Neuronal stem cell (in vitro differentiated cells): ENCODE measurements around the gene SLX1A. TPM values are rescaled to one million over a fixed set of nuclear protein-coding genes. Genes with fewer than 3 reads are reported as not detected.
A peak's percentile ranks its signal among the peaks of the same experiment; 100 is the strongest.
"Not testable (repeated sequence)": the region's sequence is repeated elsewhere in the genome, so short reads cannot be mapped to it uniquely, and the experiment has no call there.

Source experiments
- DNase-seq: peaks from one replicate; pipeline ENCODE4 v3.0.0-alpha.2; 2013; ENCODE audit warnings: low spot score
- H2AFZ ChIP-seq: one replicate; pipeline ENCODE4 v1.6.1; 2013; ENCODE audit warnings: mild to moderate bottlenecking, low read length, inconsistent platforms
- H2AK5ac ChIP-seq: 2 replicates; pipeline ENCODE4 v1.6.1; 2013; ENCODE audit warnings: low read depth, mild to moderate bottlenecking, inconsistent platforms, low read length, moderate library complexity, mixed read lengths
- H2BK120ac ChIP-seq: 2 replicates; pipeline ENCODE4 v1.6.1; 2013; ENCODE audit warnings: low read depth, mild to moderate bottlenecking, inconsistent platforms, low read length, moderate library complexity, mixed read lengths
- H2BK12ac ChIP-seq: one replicate; pipeline ENCODE4 v1.6.1; 2013; ENCODE audit warnings: low read length, inconsistent platforms
- H2BK15ac ChIP-seq: 2 replicates; pipeline ENCODE4 v1.6.1; 2013; ENCODE audit warnings: mild to moderate bottlenecking, low read length, inconsistent platforms, mixed read lengths
- H2BK5ac ChIP-seq: one replicate; pipeline ENCODE4 v1.6.1; 2013; ENCODE audit warnings: inconsistent platforms, mild to moderate bottlenecking, low read length, moderate library complexity
- H3K14ac ChIP-seq: one replicate; pipeline ENCODE4 v1.6.1; 2013; ENCODE audit warnings: low read length, inconsistent platforms
- H3K18ac ChIP-seq: 2 replicates; pipeline ENCODE4 v1.6.1; 2013; ENCODE audit warnings: low read length, inconsistent platforms
- H3K23ac ChIP-seq: 2 replicates; pipeline ENCODE4 v1.6.1; 2013; ENCODE audit warnings: low read depth, mild to moderate bottlenecking, mixed read lengths, low read length, inconsistent platforms; ENCODE audit not compliant: poor library complexity
- H3K27ac ChIP-seq: replicated peaks from 3 replicates; pipeline ENCODE4 v1.5.1; 2013; ENCODE audit warnings: low read length, inconsistent platforms
- H3K27me3 ChIP-seq, 3 experiments: 2 replicates each; pipeline ENCODE4 v1.6.1; 2013; ENCODE audit warnings: low read length in 3 of 3, mild to moderate bottlenecking in 2 of 3, inconsistent platforms in 1 of 3, low read depth in 1 of 3, mixed read lengths in 1 of 3, moderate library complexity in 1 of 3; ENCODE audit not compliant: control insufficient read depth in 3 of 3, insufficient read depth in 3 of 3
- H3K36me3 ChIP-seq, 2 donors: replicated peaks in 1 of 2; 2 replicates each; pipeline ENCODE4 v1.6.1; 2013; ENCODE audit warnings: low read length in 2 of 2; ENCODE audit not compliant: control insufficient read depth in 2 of 2, insufficient read depth in 2 of 2
- H3K4ac ChIP-seq: 2 replicates; pipeline ENCODE4 v1.6.1; 2013; ENCODE audit warnings: inconsistent platforms, mild to moderate bottlenecking, low read length, moderate library complexity
- H3K4me1 ChIP-seq, 2 donors: 1 replicate in 1 of 2; 2 replicates in 1 of 2; pipeline ENCODE4 v1.6.1; 2013; ENCODE audit warnings: low read length in 2 of 2, low read depth in 1 of 2; ENCODE audit not compliant: control insufficient read depth in 2 of 2, insufficient read depth in 1 of 2
- H3K4me2 ChIP-seq: one replicate; pipeline ENCODE4 v1.6.1; 2013; ENCODE audit warnings: mild to moderate bottlenecking, low read length, inconsistent platforms; ENCODE audit not compliant: insufficient read depth, poor library complexity, severe bottlenecking
- H3K4me3 ChIP-seq, 2 donors: 2 replicates each; pipeline ENCODE4 v1.5.1; 2013; ENCODE audit warnings: low read length in 2 of 2, mild to moderate bottlenecking in 2 of 2, inconsistent platforms in 1 of 2, moderate library complexity in 1 of 2
- H3K79me1 ChIP-seq: one replicate; pipeline ENCODE4 v1.6.1; 2013; ENCODE audit warnings: low read depth, mild to moderate bottlenecking, inconsistent platforms, low read length, moderate library complexity
- H3K9ac ChIP-seq: one replicate; pipeline ENCODE4 v1.6.1; 2013; ENCODE audit warnings: mild to moderate bottlenecking, low read depth, low read length, inconsistent platforms; ENCODE audit not compliant: poor library complexity
- H3K9me3 ChIP-seq, 2 donors: replicated peaks in 1 of 2; 2 replicates each; pipeline versions ENCODE3 to v1.6.1; 2013; ENCODE audit warnings: low read length in 2 of 2, mild to moderate bottlenecking in 2 of 2, inconsistent platforms in 1 of 2, low read depth in 1 of 2, mixed read lengths in 1 of 2, moderate library complexity in 1 of 2; ENCODE audit not compliant: control insufficient read depth in 2 of 2, insufficient read depth in 1 of 2
- H4K8ac ChIP-seq: one replicate; pipeline ENCODE4 v1.6.1; 2013; ENCODE audit warnings: low read depth, mild to moderate bottlenecking, inconsistent platforms, low read length, moderate library complexity
- H4K91ac ChIP-seq: one replicate; pipeline ENCODE4 v1.6.1; 2013; ENCODE audit warnings: low read length, low read depth, mild to moderate bottlenecking, inconsistent platforms; ENCODE audit not compliant: poor library complexity
- WGBS, 2 donors: extraction: QIAGEN DNeasy Blood & Tissue Kit; methylation state at CpG; one replicate each; pipeline ENCODE4 v1.1.7; 2013; ENCODE audit warnings: missing lambda C conversion rate in 2 of 2, mixed read lengths in 1 of 2; ENCODE audit not compliant: insufficient read length in 2 of 2, insufficient replicate concordance in 1 of 2; ENCODE audit errors: extremely low coverage in 2 of 2; 5-methylcytosine and 5-hydroxymethylcytosine counted together
- polyA plus RNA-seq, 2 experiments: library from polyadenylated mRNA; stranded (reverse); fragments of 200-250 nt; gene quantifications; one replicate each; pipeline ENCODE4 v1.2.3, GENCODE V29; 2013

SLX1A gene
- polyA plus RNA-seq (2013, experiment 1 of 2) = 9.3 TPM
- 11.5 TPM for polyA plus RNA-seq (2013, experiment 2 of 2)

DNA sequence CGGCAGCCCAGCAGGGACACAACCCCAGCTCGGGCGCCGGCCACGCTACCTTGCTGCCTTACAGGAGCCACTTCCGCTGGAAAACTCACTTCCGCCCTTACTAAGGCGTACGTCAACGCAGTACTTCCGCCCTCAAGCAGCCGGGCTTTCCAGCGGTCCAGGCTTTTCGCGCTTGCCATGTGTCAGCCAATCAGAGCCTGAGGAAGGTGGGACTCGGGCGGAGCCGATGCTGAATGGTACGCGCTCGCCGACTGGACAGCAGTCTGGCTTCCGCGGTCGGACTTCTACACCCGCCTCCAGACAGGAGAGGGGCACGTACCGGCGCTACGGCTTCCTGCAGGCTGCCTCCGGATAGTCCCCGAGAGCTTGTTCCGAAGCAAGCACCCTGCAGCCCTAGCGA is at the start of gene SLX1A, which contains the start of gene BOLA2B:
Gene SLX1A (plus strand): TSS at position 261 of the 400 bp plus-strand sequence. CDS start 210 bp downstream, outside the sequence.
Gene BOLA2B (minus strand): TSS at position 52 of the 400 bp plus-strand sequence. CDS start 71 bp downstream, outside the sequence.
- not testable (repeated sequence) for H3K9ac ChIP-seq, H3K9me3 ChIP-seq, H2BK12ac ChIP-seq, H3K27me3 ChIP-seq, H2BK120ac ChIP-seq, H4K8ac ChIP-seq, H3K18ac ChIP-seq, H4K91ac ChIP-seq, H2BK5ac ChIP-seq, H2BK15ac ChIP-seq, H3K14ac ChIP-seq, H3K79me1 ChIP-seq, H2AFZ ChIP-seq, H3K4me1 ChIP-seq, H2AK5ac ChIP-seq, DNase-seq, H3K27ac ChIP-seq, H3K36me3 ChIP-seq, H3K4ac ChIP-seq, H3K23ac ChIP-seq
- Histone ChIP-seq H3K4me2 (peak within 1 kb of the TSS; percentile 69), H3K4me3 (peak within 1 kb of the TSS; percentile 48 to 73)
- WGBS, 2 donors = no CpG with 5 or more reads among the region's 34 CpGs

DNA sequence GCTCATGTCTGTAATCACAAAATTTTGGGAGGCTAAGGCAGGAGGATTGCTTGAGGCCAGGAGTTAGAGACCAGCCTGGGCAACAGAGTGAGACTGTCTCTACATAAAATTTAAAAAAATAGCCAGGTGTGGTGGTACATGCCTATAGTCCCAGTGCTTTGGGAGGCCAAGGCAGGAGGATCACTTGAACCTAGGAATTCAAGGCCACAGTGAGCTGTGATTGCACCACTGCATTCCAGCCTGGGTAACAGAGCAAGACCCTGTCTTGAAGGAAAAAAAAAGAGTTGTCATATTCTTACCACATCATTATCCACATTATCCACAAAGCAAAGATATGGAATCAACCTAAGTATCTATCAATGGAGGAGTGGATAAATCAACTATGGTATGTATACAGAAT is 49.7 kb upstream of the SLX1A start:
- Histone ChIP-seq H3K14ac (no peak overlapping the region), H3K27me3 (no peaks in the 10 kb centered on the region), H2BK12ac (no peak overlapping the region), H3K4me1 (no peaks in the 10 kb centered on the region), H3K23ac (no peak overlapping the region), H3K4me3 (no peak overlapping the region), H4K8ac (no peak overlapping the region), H2AK5ac (no peak overlapping the region), H3K79me1 (peaks cover 2% of the 10 kb centered on the region), H4K91ac (no peak overlapping the region), H3K36me3 (no peaks in the 10 kb centered on the region), H2BK15ac (no peak overlapping the region), H3K4ac (no peak overlapping the region), H3K9me3 (no peaks in the 10 kb centered on the region), H2BK5ac (no peak overlapping the region), H3K18ac (no peak overlapping the region), H3K9ac (no peak overlapping the region), H3K27ac (no peak overlapping the region), H3K4me2 (no peak overlapping the region), H2AFZ (no peak overlapping the region), H2BK120ac (no peak overlapping the region)
- no peak for DNase-seq

DNA sequence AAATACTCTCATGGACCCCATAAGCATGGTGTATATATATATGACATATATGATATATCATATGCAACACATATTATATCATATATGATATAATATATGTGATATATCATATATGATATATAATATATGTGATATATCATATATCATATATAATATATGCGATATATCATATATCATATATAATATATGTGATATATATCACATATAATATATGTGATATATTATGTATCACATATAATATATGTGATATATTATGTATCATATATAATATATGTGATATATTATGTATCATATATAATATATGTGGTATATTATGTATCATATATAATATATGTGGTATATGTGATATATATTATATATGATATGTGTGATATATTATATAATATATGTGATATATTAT is 48.8 kb upstream of the SLX1A start:
- Histone ChIP-seq H3K14ac (no peak overlapping the region), H2BK120ac (no peak overlapping the region), H3K18ac (no peak overlapping the region), H3K4ac (no peak overlapping the region), H2BK12ac (no peak overlapping the region), H3K4me1 (no peaks in the 10 kb centered on the region), H2AK5ac (no peak overlapping the region), H4K91ac (no peak overlapping the region), H3K27ac (no peak overlapping the region), H2AFZ (no peak overlapping the region), H3K9me3 (no peaks in the 10 kb centered on the region), H3K27me3 (no peaks in the 10 kb centered on the region), H2BK15ac (no peak overlapping the region), H3K9ac (no peak overlapping the region), H3K36me3 (no peaks in the 10 kb centered on the region), H3K79me1 (no peaks in the 10 kb centered on the region), H3K4me3 (no peak overlapping the region), H2BK5ac (no peak overlapping the region), H3K23ac (no peak overlapping the region), H3K4me2 (no peak overlapping the region), H4K8ac (no peak overlapping the region)
- DNase-seq = no peak
- whole genome bisulfite sequencing, 2 donors = no CpG with 5 or more reads among the region's 1 CpG

DNA sequence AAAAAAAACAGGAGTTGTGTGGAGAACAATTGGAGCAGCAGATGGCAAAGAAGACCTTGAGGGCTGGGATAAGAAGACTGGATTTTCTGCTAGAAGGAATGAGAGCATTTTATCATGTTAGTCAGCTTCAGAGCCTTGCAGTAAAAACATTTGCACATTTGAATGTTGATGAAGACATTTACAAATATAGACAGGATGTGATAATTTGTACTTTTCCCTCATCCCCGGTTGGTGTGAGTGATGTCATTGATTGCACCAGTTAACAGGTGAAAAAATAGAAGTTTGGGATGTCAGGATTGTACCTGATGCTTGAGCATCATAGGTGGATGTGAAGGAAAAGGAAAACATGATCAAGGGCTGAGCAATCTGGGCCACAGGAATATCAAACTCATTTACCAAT is 48.0 kb upstream of the SLX1A start:
- H3K4ac ChIP-seq = no peak overlapping the region
- no peak for DNase-seq
- H4K8ac ChIP-seq = no peak overlapping the region
- no peaks in the 10 kb centered on the region for H3K27me3 ChIP-seq
- H3K27ac ChIP-seq = no peak overlapping the region
- no peak overlapping the region for H2BK12ac ChIP-seq
- H3K14ac ChIP-seq = no peak overlapping the region
- no peak overlapping the region for H3K4me2 ChIP-seq
- no peak overlapping the region for H3K18ac ChIP-seq
- H3K4me3 ChIP-seq = no peak overlapping the region
- WGBS, 2 donors = no CpG with 5 or more reads among the region's 1 CpG
- H2BK15ac ChIP-seq = no peak overlapping the region
- H3K9ac ChIP-seq = no peak overlapping the region
- no peak overlapping the region for H2BK5ac ChIP-seq
- H3K79me1 ChIP-seq = no peaks in the 10 kb centered on the region
- H2BK120ac ChIP-seq = no peak overlapping the region
- no peak overlapping the region for H2AFZ ChIP-seq
- no peaks in the 10 kb centered on the region for H3K9me3 ChIP-seq
- no peaks in the 10 kb centered on the region for H3K4me1 ChIP-seq
- no peak overlapping the region for H3K23ac ChIP-seq
- no peaks in the 10 kb centered on the region for H3K36me3 ChIP-seq
- H2AK5ac ChIP-seq = no peak overlapping the region
- no peak overlapping the region for H4K91ac ChIP-seq
